Epidermal melanocyte (primary cell): Measurements from ENCODE around the gene PHYKPL.

ENCODE experiments used
- DNase-seq: peaks from one replicate; pipeline ENCODE4 v3.0.0; 2011; ENCODE audit warnings: low spot score; ENCODE audit not compliant: insufficient read length

PHYKPL gene

GRCh38 chr5:178223828-178224335 is 8.7 kb downstream of the PHYKPL start:
- no peak for DNase-seq

- DNase-seq, result no peak
Observed at GRCh38 chr5:178223196-178223773, 9.3 kb downstream of the PHYKPL start.

- DNase-seq, result no peak
Observed at GRCh38 chr5:178222292-178222691, 10.3 kb downstream of the PHYKPL start.

- DNase-seq, result no peak
Observed at GRCh38 chr5:178221853-178222252, 10.7 kb downstream of the PHYKPL start.

GRCh38 chr5:178221282-178221681 is 11.3 kb downstream of the PHYKPL start:
- no peak for DNase-seq

- DNase-seq, result no peak
Observed at GRCh38 chr5:178218827-178219226, 13.8 kb downstream of the PHYKPL start.

- no peak for DNase-seq
Observed at GRCh38 chr5:178218237-178218776, 14.3 kb downstream of the PHYKPL start.

GRCh38 chr5:178216779-178217178 is 15.8 kb downstream of the PHYKPL start:
- no peak for DNase-seq

- DNase-seq, result no peak
Observed at GRCh38 chr5:178216088-178216534, 16.5 kb downstream of the PHYKPL start.

- no peak for DNase-seq
Observed at GRCh38 chr5:178215280-178216002, 17.2 kb downstream of the PHYKPL start.

- no peak for DNase-seq
Observed at GRCh38 chr5:178214160-178214803, 18.3 kb downstream of the PHYKPL start.

GRCh38 chr5:178213748-178214151 is 18.9 kb downstream of the PHYKPL start:
- DNase-seq, result no peak

GRCh38 chr5:178213003-178213461 is 19.6 kb downstream of the PHYKPL start:
- no peak for DNase-seq

- no peak for DNase-seq
Observed at GRCh38 chr5:178212241-178213002, 20.2 kb downstream of the PHYKPL start.

GRCh38 chr5:178211095-178212048 is 21.2 kb downstream of the PHYKPL start:
- no peak for DNase-seq

GRCh38 chr5:178210686-178211085 is 21.9 kb downstream of the PHYKPL start:
- no peak for DNase-seq

- no peak for DNase-seq
Observed at GRCh38 chr5:178210073-178210535, 22.5 kb downstream of the PHYKPL start.

GRCh38 chr5:178209334-178210072 is 23.1 kb downstream of the PHYKPL start:
- no peak for DNase-seq

- DNase-seq, result no peak
Observed at GRCh38 chr5:178208540-178209227, 23.9 kb downstream of the PHYKPL start.
